Measurements from ENCODE around the gene MRI1.

GRCh38 chr19:13819238-13819637 lies 54.9 kb downstream of the MRI1 start:
- no peak for TF ChIP-seq EZH2 (IDR thresholded peaks at IDR 0.05; ENCODE audit: low read depth, unreplicated experiment)
- TF ChIP-seq EZH2phosphoT487 (IDR thresholded peaks at IDR 0.05; ENCODE audit: unreplicated experiment) = no peak

All from GM23338 (cell line).